ENCODE data around the gene SNPH. TPM values are rescaled to one million over a fixed set of nuclear protein-coding genes. Genes with fewer than 3 reads are reported as not detected.
"Not testable (repeated sequence)": the region's sequence is repeated elsewhere in the genome, so short reads cannot be mapped to it uniquely, and the experiment has no call there.

Gene SNPH
- total RNA-seq, 4 donors from 2014 or later = 0.25 to 2.8 (median 2.1) TPM

DNA sequence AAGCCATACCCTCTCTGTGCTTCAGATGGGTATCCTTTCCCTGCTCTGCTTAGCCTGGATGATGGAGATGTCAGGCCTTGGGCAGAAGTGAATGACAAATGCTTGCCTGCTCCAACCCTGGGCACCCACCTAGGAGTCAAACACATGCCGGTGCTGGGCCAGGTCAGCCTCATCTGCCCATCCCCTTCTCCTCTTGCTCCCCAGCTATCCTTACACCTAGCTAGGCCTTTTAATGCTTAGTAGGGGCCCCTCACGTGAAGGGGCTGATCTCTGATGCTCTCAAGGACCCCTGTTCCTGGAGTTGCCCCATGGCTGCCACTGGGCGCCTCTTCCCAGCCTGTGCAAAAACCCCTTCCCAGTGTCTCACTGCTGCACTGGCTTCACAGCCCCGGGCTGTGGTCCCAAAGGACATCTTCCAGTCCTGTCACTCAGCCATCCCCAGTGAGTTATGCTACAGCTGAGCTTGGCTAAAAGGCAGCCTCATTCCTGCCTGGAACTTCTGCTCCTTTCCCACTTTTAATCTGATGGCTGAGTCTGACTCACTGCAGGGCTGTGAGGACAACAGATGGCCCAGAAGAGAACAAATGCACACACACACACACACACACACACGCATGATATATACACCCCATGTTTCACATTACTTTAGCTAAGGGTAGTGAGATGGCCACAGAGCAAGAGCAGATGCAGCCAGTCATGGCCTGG, 75.6 kb downstream of the SNPH start:
- DNase-seq (ENCODE audit: low spot score in 2 of 2) = no peak
- no peak for TF ChIP-seq CTCF (IDR thresholded peaks at IDR 0.05)
- no peak overlapping the region for H3K4me3 ChIP-seq (ENCODE audit: low read depth, poor library complexity, severe bottlenecking)
- intact Hi-C loops (cut with DNase I; ENCODE audit: low total_unique reads) = no loop called here
- WGBS, 2 donors = 70 to 78% methylated on average over 5 of the region's 5 CpGs

- intact Hi-C loops (cut with DNase I; ENCODE audit: low total_unique reads); DNase-seq (ENCODE audit: low spot score in 2 of 2); H3K4me3 ChIP-seq (ENCODE audit: low read depth, poor library complexity, severe bottlenecking): not testable (repeated sequence)
- WGBS, 2 donors = 85 to 92% methylated on average over 8 of the region's 8 CpGs
Measured at GRCh38 chr20:1343446-1344124, 77.5 kb downstream of the SNPH start.

- intact Hi-C loops (cut with DNase I; ENCODE audit: low total_unique reads) = no loop called here
- WGBS, 2 donors = 91 to 97% methylated on average over 4 of the region's 4 CpGs
- no peak for DNase-seq (ENCODE audit: low spot score in 2 of 2)
- TF ChIP-seq POLR2A (IDR thresholded peaks at IDR 0.05) = no peak
- no peak for TF ChIP-seq CTCF (IDR thresholded peaks at IDR 0.05)
- H3K4me3 ChIP-seq (ENCODE audit: low read depth, poor library complexity, severe bottlenecking) = no peak overlapping the region
Measured at GRCh38 chr20:1345030-1345755, 79.1 kb downstream of the SNPH start.

- intact Hi-C loops (cut with DNase I; ENCODE audit: low total_unique reads) = no loop called here
- WGBS, 2 donors = 72 to 79% methylated on average over 1 of the region's 1 CpG
- H3K4me3 ChIP-seq (ENCODE audit: low read depth, poor library complexity, severe bottlenecking) = no peak overlapping the region
- no peak for DNase-seq (ENCODE audit: low spot score in 2 of 2)
- TF ChIP-seq POLR2A (IDR thresholded peaks at IDR 0.05) (no peak), CTCF (IDR thresholded peaks at IDR 0.05) (no peak)
Measured at GRCh38 chr20:1345756-1346093, 79.6 kb downstream of the SNPH start.

- TF ChIP-seq CTCF (IDR thresholded peaks at IDR 0.05) (no peak), POLR2A (IDR thresholded peaks at IDR 0.05) (no peak)
- 87 to 90% methylated on average over 2 of the region's 2 CpGs for WGBS, 2 donors
- intact Hi-C loops (cut with DNase I; ENCODE audit: low total_unique reads) = no loop called here
- no peak for DNase-seq (ENCODE audit: low spot score in 2 of 2)
- H3K4me3 ChIP-seq (ENCODE audit: low read depth, poor library complexity, severe bottlenecking) = no peak overlapping the region
Measured at GRCh38 chr20:1346315-1346969, 80.3 kb downstream of the SNPH start.

DNA sequence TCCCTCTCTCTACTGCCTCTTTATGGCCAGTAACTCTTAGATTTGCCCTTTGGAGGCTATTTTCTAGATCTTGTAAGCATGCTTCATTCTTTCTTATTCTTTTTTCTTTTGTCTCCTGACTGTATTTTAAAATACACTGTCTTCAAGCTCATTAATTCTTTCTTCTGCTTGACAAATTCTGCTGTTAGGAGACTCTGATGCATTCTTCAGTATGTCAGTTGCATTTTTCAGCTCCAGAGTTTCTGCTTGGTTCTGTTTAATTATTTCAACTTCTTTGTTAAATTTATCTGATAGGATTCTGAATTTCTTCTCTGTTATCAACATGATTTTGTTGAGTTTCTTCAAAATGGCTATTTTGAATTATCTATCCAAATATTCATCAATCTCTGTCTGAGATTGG, 87.9 kb downstream of the SNPH start:
- DNase-seq (ENCODE audit: low spot score in 2 of 2) = no peak
- intact Hi-C loops (cut with DNase I; ENCODE audit: low total_unique reads) = no loop called here
- no peak overlapping the region for H3K4me3 ChIP-seq (ENCODE audit: low read depth, poor library complexity, severe bottlenecking)
- TF ChIP-seq CTCF (IDR thresholded peaks at IDR 0.05) = no peak
- no peak for TF ChIP-seq POLR2A (IDR thresholded peaks at IDR 0.05)
